GM20000 (cell line): ENCODE data around the gene LTBP1.

Source experiments
- DNase-seq: peaks from one replicate; pipeline ENCODE4 v3.0.0; 2012; ENCODE audit warnings: low spot score
- CTCF ChIP-seq: IDR thresholded peaks from 2 replicates; pipeline ENCODE4 v1.5.1; 2012; ENCODE audit warnings: mild to moderate bottlenecking, control low read depth; ENCODE audit errors: extremely low read depth, missing control alignments

LTBP1 gene

GRCh38 chr2:33177627-33178026 is 230.9 kb downstream of the LTBP1 start:
- TF ChIP-seq CTCF: no peak
- DNase-seq: no peak

GRCh38 chr2:33178209-33178608 is 231.5 kb downstream of the LTBP1 start:
- DNase-seq: no peak
- no peak for TF ChIP-seq CTCF

- TF ChIP-seq CTCF: no peak
- no peak for DNase-seq
These were observed 234.2 kb downstream of the LTBP1 start for GRCh38 chr2:33180915-33181314.

GRCh38 chr2:33181466-33181865 is 234.7 kb downstream of the LTBP1 start:
- TF ChIP-seq CTCF: no peak
- no peak for DNase-seq

GRCh38 chr2:33184041-33184440 is 237.3 kb downstream of the LTBP1 start:
- TF ChIP-seq CTCF: no peak
- no peak for DNase-seq

- TF ChIP-seq CTCF: no peak
- no peak for DNase-seq
These were observed 240.2 kb downstream of the LTBP1 start for GRCh38 chr2:33186937-33187336.

- TF ChIP-seq CTCF: no peak
- no peak for DNase-seq
These were observed 242.0 kb downstream of the LTBP1 start for GRCh38 chr2:33188799-33189198.
